ENCODE measurements around the gene CACNA2D2.

- no peak for TF ChIP-seq CTCF (IDR thresholded peaks at IDR 0.05; ENCODE audit: insufficient read depth, low read length)
- TF ChIP-seq POLR2AphosphoS5 (IDR thresholded peaks at IDR 0.05; ENCODE audit: low read depth): no peak
- no peak for TF ChIP-seq GABPA (IDR thresholded peaks at IDR 0.05; ENCODE audit: low read depth)
- TF ChIP-seq REST (IDR thresholded peaks at IDR 0.05; ENCODE audit: insufficient replicate concordance, low read depth): no peak
- no peak for TF ChIP-seq SPI1 (IDR thresholded peaks at IDR 0.05; ENCODE audit: borderline replicate concordance, low read depth)
Observed at GRCh38 chr3:50518436-50518835, 15.0 kb upstream of the CACNA2D2 start.
